ENCODE results near the gene NTMT2. TPM values are rescaled to one million over a fixed set of nuclear protein-coding genes. Genes with fewer than 3 reads are reported as not detected.
"Not testable (repeated sequence)": the region's sequence is repeated elsewhere in the genome, so short reads cannot be mapped to it uniquely, and the experiment has no call there.

NTMT2 gene
- total RNA-seq = not detected

DNA sequence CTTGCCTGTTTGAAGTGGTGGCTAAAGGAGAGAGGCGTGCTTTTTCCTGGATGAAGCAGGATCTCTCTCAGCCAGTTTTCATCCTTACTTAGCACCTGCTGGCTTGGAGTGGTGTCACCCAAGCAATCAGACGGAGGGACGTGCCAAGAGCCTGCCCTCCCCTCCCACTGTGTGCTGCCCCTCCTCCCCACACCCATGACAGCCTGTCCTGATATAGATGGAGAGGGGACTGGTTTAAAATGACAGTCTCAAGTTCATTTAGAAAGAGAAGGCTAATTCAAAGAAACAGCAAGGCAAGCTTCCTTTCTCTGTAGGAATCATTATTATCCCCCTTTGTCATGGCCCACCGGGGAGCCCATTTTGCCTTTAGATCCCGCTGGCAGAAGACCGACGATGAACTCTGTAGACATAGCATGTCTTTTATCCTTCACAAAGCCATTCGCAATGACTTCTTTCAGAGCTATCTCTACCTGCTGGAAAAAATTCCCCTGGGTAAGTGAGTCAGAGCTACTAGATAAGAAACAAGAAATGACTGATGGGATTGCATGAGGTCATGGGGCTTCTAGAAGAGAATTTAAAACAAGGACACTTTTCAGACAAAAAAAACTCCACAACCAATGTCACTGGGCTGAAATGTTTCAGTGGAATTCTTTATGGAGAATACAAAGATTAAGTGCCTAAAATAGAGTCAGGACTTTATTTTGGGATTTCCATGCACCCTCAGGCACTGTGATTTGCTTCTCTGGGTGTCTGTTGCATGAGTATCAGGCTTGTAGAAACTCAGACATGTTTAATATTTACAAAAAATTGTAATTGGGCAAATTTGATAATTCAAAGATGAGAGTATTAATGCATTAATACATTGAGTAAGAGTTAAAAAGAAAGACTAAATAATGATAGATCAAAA is at the start of gene NTMT2:
TSS of gene NTMT2 (plus strand) at position 190 of the 907 bp plus-strand sequence. CDS start at position 339, 149 bp downstream.
- in situ Hi-C loops (cut with MboI; ENCODE audit: low sequenced_read_pairs in 4 of 4) (no loop called here), intact Hi-C loops (cut with DNase I; ENCODE audit: low total_unique reads) (no loop called here)
- Histone ChIP-seq H3K27ac (no peak within 1 kb of the TSS), H3K4me3 (no peak within 1 kb of the TSS), H3K4me1 (no peaks in the 10 kb centered on the region), H3K9me3 (no peaks in the 10 kb centered on the region), H3K27me3 (no peaks in the 10 kb centered on the region), H3K36me3 (no peaks in the 10 kb centered on the region)
- TF ChIP-seq, protein P1, sequence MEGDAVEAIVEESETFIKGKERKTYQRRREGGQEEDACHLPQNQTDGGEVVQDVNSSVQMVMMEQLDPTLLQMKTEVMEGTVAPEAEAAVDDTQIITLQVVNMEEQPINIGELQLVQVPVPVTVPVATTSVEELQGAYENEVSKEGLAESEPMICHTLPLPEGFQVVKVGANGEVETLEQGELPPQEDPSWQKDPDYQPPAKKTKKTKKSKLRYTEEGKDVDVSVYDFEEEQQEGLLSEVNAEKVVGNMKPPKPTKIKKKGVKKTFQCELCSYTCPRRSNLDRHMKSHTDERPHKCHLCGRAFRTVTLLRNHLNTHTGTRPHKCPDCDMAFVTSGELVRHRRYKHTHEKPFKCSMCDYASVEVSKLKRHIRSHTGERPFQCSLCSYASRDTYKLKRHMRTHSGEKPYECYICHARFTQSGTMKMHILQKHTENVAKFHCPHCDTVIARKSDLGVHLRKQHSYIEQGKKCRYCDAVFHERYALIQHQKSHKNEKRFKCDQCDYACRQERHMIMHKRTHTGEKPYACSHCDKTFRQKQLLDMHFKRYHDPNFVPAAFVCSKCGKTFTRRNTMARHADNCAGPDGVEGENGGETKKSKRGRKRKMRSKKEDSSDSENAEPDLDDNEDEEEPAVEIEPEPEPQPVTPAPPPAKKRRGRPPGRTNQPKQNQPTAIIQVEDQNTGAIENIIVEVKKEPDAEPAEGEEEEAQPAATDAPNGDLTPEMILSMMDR (IDR thresholded peaks at IDR 0.05 in 4 of 5, conservative IDR thresholded peaks at IDR 0.05 in 1 of 5) = no peak
- no peak for TF ChIP-seq POLR2A (IDR thresholded peaks at IDR 0.05)
- no peak for ATAC-seq
- DNase-seq = no peak

DNA sequence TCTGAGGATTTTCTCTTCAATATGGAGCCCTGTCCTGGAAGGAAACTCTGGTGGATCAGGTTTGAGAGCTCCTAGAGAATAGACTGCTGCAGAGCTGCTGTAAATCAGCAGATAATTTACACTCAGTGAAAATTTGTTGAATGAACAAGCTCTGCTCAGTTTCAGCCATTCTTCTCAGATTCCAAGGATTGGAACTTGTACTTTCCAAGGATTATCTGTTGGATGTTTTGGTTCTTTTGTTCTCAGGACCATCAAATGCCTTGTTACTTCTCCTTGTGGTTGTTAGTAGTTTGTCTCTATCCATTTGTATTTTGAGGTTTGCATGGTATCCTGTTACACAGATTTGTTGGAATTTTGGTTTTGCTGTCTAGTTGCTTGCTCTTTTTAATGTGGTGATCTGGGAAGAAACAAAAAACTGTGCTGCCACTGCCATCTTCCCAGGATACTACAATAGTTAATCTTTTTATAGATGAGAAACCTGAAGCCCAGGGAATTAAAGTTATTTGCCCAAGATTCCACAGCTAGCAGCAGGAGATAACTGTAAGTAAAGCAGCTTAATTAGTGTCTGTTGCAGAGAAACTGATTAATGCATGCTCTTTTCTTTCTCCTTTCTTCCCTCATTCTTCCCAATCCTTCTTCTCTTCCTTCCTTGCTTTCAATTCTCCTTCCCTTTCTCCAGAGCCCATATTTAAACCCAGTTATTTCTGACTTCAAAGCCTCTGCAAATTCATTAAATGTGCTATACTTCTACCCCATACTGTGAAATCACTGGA is 49.6 kb upstream of the NTMT2 start:
- Histone ChIP-seq H3K4me3 (no peak overlapping the region), H3K27ac (no peak overlapping the region), H3K27me3 (no peaks in the 10 kb centered on the region), H3K4me1 (no peaks in the 10 kb centered on the region), H3K9me3 (no peaks in the 10 kb centered on the region), H3K36me3 (no peaks in the 10 kb centered on the region)
- DNase-seq (no peak), ATAC-seq (no peak)
- intact Hi-C loops (cut with DNase I; ENCODE audit: low total_unique reads) = no loop called here
- in situ Hi-C loops (cut with MboI; ENCODE audit: low sequenced_read_pairs in 4 of 4) = no loop called here
- TF ChIP-seq POLR2A (IDR thresholded peaks at IDR 0.05) = no peak
- TF ChIP-seq, protein P1 (IDR thresholded peaks at IDR 0.05 in 4 of 5, conservative IDR thresholded peaks at IDR 0.05 in 1 of 5) = no peak

DNA sequence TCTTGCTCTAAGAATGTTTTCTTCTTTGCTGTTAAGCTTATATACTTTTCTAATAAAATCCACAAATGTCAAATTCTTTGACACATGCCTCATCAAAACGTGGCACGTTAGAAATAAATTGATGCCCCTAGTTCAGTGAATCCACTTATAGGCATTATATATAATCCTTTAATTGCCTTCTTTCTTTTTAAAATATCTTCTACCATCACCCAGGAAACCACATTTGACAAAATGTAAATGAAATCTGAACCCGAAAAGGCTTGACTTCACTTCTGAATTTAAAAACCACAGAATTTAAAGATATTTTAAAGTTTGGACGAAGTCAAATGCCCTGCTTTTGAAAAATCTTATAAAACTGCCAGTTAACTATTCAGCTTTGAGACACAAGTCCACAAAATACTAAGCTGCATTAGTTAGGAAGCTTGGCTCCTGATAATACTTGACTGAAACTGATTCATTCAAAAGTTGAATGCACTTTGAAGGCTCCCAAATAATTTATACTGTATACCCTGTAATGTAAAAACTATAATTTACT is 48.9 kb upstream of the NTMT2 start:
- Histone ChIP-seq H3K36me3 (no peaks in the 10 kb centered on the region), H3K4me3 (no peak overlapping the region), H3K4me1 (no peaks in the 10 kb centered on the region), H3K27me3 (no peaks in the 10 kb centered on the region), H3K9me3 (no peaks in the 10 kb centered on the region), H3K27ac (no peak overlapping the region)
- DNase-seq (no peak), ATAC-seq (no peak)
- TF ChIP-seq, protein P1 (IDR thresholded peaks at IDR 0.05 in 4 of 5, conservative IDR thresholded peaks at IDR 0.05 in 1 of 5) = no peak
- TF ChIP-seq POLR2A (IDR thresholded peaks at IDR 0.05) = no peak
- in situ Hi-C loops (cut with MboI; ENCODE audit: low sequenced_read_pairs in 4 of 4) (no loop called here), intact Hi-C loops (cut with DNase I; ENCODE audit: low total_unique reads) (no loop called here)

DNA sequence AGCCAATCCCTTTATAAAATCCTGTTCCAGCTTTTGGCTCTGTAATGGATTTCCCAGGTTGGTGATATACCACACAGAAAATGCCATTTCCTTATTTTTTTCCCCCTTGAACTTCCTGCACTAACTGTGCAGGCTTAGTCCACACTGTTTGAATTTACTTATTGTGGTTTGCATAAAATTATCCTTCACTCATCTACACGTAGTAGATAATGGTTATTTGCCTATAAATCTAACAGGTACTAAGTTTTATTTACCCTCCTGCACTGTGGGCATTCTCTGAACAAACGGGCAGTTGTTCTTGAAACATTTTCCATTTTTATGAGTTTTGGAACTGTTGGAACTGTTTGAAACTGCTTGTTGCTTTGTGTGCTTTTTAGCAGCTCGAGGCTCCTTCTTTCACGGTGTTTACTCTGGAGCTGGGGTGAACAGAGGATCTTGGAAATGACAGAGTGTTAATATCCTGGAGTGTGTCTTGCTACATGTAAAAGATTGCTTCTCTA is 48.3 kb upstream of the NTMT2 start:
- no peaks in the 10 kb centered on the region for H3K27me3 ChIP-seq
- H3K27ac ChIP-seq = no peak overlapping the region
- TF ChIP-seq POLR2A (IDR thresholded peaks at IDR 0.05) = no peak
- intact Hi-C loops (cut with DNase I; ENCODE audit: low total_unique reads) = no loop called here
- in situ Hi-C loops (cut with MboI; ENCODE audit: low sequenced_read_pairs in 4 of 4) = no loop called here
- no peaks in the 10 kb centered on the region for H3K36me3 ChIP-seq
- DNase-seq (no peak), ATAC-seq (no peak)
- H3K4me1 ChIP-seq = no peaks in the 10 kb centered on the region
- no peak overlapping the region for H3K4me3 ChIP-seq
- H3K9me3 ChIP-seq = no peaks in the 10 kb centered on the region

GRCh38 chr1:170113140-170113539 is 32.6 kb upstream of the NTMT2 start:
- H3K27ac ChIP-seq; intact Hi-C loops (cut with DNase I; ENCODE audit: low total_unique reads); H3K4me1 ChIP-seq; DNase-seq; ATAC-seq; H3K36me3 ChIP-seq; H3K9me3 ChIP-seq; H3K4me3 ChIP-seq; H3K27me3 ChIP-seq; in situ Hi-C loops (cut with MboI; ENCODE audit: low sequenced_read_pairs in 4 of 4): not testable (repeated sequence)
